GM12872 (cell line): ENCODE data around the gene ZMIZ1.

Experiments
- TF ChIP-seq, protein P1 (sequence below): IDR thresholded peaks from 3 replicates; pipeline ENCODE4 v1.5.1; 2011; ENCODE audit warnings: low read depth, mild to moderate bottlenecking, low read length, moderate library complexity; ENCODE audit not compliant: insufficient read depth

Gene ZMIZ1

DNA sequence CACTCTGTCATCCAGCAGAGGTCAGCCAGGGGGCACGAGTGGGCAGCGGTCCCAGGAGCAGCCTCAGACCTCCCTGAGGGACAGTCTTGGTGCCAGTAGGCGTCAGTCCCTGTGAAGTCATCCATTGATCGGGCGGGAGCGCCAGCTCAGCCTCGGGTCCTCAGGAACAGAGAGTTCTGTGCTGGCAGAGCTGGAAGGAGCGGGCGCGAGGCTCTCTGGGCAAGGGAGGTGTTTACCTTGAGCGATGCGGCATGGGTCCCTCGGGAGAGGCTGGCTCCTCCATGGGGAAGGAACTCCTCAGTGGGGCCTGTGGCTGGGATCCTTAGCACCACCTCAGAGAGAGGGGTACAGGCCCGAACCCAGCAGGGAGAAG, 177.4 kb downstream of the ZMIZ1 start:
- TF ChIP-seq, protein P1, sequence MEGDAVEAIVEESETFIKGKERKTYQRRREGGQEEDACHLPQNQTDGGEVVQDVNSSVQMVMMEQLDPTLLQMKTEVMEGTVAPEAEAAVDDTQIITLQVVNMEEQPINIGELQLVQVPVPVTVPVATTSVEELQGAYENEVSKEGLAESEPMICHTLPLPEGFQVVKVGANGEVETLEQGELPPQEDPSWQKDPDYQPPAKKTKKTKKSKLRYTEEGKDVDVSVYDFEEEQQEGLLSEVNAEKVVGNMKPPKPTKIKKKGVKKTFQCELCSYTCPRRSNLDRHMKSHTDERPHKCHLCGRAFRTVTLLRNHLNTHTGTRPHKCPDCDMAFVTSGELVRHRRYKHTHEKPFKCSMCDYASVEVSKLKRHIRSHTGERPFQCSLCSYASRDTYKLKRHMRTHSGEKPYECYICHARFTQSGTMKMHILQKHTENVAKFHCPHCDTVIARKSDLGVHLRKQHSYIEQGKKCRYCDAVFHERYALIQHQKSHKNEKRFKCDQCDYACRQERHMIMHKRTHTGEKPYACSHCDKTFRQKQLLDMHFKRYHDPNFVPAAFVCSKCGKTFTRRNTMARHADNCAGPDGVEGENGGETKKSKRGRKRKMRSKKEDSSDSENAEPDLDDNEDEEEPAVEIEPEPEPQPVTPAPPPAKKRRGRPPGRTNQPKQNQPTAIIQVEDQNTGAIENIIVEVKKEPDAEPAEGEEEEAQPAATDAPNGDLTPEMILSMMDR = no peak

DNA sequence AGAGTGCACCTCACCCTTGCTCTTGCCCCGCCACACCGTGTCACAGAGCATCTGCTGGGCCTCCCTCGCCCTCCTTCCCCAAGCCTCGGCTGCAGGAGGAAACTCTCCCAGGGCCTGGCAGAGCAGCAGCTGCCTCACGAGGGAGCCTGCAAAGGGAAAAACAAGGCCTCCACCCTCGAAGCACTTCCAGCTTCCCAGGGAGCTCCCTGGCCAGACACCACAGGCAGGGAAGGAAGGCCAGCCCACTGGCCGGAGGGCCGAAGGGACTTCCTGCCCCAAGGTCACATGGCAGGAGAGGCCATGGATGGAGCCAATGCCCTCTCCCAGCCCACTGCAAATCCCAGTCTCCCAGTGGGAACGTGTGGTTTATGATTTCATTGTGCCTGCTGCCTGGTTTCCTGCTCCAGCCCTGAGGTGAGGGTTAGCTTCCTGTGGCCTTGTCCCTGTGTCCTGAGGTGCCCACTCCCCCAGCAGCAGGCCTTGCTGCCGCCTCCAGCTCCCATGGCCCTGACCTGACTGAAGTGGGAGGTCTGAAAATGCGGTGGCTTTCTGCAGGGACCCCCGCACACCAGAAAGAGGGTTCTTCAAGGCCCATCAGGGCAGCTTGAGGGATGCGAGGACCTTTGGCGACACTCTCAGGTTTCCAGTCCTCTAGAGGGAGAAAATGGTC, 178.0 kb downstream of the ZMIZ1 start:
- TF ChIP-seq, protein P1 = no peak

DNA sequence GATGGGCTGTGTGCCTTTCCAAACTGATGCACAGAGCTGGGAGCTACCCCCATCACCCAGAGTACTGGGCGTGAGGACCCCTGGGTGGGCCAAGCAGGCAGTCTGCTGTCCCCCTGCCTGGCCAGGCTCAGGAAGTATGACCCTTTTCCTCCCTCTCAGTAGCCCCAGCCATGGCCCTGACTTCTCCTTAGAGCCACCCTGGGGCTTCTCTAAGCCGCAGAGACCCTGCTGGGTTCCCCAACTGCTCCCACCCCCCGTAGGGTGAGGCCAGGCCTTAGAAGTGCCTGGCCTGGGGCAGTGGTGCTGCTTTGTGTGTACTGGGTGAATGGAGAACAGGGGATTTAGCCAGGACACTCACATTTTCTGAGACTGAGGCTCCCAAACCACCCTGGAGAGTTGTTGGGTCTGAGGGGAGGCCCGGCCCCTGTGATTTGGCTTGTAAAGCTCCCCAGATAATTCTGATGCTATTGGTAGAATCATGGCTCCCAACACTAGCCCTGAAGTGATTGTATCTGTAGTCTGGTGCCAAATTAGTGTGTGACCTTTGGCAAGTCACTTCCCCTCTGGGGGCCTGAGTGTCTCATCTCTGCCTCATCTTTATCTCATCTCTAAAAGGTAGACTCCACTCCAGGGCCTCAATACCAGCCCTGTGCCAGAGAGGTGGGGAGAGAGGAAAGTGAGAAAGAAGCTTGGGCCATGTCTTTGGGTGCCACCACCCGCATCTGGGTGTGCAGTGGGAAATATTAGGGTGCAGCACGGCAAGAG, 178.8 kb downstream of the ZMIZ1 start:
- TF ChIP-seq, protein P1 = no peak

DNA sequence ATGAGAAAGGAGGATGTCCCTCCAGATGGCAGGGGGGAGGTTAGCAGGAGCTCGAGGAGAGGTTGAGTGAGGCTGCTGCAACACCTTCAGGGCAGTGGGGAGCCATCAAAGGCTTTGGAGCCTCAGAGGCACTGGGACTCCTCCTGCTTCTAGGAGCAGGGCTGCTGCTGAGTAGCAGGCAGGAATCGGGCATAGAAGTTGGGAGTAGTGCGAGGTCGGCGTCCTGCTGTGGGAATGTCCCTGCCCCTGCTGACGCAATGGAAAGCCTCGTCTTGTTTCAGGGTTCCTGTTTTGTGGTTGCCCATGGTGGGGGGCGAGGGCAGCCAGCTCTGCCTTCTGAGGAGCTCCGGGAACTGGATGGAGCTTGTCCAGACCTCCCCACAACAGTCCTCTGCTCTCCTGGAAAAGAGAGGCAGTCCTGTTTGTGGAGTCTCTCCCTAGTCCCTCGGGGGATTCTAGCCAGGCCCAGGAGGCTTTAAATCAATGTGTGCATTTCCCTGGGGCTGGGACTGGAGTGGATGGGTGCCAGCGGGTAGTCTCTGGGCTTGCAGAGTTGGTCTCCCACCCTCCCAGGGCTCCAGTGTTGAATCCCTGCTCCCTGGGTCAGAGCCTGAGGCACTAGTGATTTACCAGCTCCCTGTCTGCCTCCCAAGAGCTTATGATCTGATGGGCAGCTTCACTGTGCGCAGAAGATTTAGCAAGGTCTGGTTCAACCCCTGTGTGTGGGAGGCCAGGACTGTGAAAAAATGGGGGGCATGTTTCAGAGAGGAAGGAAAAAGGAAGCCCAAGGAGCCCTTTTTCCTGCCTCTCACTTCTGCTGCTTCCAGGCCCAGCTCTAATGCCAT, 179.8 kb downstream of the ZMIZ1 start:
- TF ChIP-seq, protein P1 = no peak

DNA sequence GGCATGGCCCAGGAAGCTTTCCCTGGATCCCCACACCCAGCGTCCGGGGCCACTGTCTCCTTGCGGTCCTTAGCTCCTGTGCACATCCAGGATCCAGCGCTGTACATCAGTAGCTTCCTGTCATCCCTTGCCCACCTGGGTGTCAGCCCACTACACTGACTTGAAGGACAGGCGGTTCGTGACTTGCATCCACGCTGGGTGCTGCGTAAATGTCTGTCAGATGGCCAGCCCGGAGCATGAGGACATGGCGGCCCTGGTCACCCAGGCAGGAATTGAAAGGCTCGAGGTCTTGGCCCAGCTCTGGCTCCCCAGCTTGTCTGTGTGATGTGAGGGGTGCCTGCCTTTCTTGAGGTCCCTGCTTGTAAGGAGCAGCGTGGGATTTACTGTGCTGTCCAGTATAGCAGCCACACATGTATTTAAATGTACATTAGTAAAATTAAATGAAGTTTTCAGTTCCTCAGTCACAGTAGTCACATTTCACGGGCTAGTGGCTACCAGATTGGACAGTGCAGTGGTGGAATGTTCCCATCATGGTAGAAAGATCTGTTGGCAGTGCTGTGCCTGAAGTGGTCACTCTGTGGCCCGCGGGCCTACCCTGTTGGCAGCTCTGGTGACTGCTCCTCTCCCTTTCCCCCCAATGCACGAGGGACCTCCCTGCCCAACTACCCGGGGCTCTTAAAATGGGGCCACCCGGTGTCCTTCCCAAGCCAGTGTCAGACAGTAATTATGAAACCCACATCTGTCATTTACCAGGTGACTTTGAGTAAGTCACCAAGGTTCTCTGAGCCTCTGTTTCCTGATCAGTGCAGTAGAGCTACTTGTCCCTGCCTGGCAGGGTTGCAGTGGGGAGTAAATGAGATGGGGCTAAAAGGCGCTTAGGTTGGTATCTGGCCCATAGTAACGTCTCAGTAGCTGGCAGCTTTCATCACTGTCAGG, 180.7 kb downstream of the ZMIZ1 start:
- TF ChIP-seq, protein P1 = no peak

DNA sequence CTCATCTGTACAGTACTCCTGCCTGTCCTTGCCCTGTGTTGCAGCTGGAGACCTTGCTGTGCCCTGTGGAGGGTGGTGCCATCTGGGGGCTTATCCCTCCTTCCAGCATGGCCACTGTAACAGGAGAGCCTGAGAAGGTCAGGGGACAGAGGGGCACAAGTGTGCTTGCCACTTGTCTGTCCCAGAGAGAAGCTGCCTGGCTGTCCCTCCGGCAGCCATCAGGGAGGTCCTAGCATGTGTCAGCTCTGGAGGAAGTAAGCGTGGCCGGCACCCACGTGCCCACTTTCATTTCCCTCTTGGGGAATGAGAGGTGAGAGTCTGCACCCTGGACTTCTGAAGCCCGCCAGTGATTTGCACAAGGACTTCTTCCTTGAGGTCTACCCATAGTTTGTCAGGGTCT, 181.5 kb downstream of the ZMIZ1 start:
- TF ChIP-seq, protein P1 = no peak
